ENCODE results near the gene ZKSCAN3. TPM values are rescaled to one million over a fixed set of nuclear protein-coding genes. Genes with fewer than 3 reads are reported as not detected.
"Not testable (repeated sequence)": the region's sequence is repeated elsewhere in the genome, so short reads cannot be mapped to it uniquely, and the experiment has no call there.

Gene ZKSCAN3
- total RNA-seq, 2 experiments from 2014 or later, result 1.8 TPM

DNA sequence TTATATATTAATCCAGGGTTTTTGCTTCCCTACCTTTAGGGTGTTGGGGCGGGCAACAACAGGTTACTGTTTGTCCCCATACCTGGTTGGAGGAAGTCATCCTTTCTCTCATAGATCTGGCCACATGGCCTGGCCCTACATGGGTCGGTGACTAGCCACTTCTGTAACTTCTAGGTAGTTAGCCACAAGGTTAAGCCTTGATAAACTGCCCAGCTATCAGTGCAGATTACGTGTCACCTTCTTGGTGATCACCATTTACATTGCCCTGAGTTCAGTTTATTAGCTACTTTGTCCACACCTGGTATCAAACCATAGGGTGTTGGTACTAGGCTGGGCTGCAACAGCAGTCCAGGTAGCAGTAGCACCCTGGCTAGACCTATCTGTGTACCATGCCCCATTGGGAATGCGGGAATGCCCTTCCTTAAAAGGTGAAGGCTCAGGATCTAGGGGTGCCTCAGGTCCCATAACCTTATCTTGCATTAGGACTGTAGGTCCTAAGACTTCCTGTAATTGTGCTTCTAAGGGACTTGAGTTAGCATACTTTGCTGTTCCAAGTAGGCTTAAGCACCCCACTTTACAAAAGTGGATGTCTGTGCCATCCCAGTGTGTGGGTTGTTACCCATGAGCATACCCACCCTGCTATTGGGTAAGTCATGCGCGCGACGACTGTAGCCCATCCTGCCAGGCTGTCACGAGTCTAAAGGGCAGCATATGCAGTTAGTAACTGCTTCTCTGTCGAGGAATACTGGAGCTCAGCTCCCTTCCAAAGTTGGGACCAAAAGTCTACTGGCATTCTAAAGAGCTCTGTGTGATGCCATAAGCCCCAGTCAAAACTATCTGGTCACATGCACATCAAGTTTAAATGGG is 5.2 kb downstream of the ZKSCAN3 start:
- no peak for DNase-seq
- no peaks in the 10 kb centered on the region for H3K9me3 Mint-ChIP-seq
- peaks cover 2% of the 10 kb centered on the region for H3K36me3 Mint-ChIP-seq
- peak overlapping the region; percentile 34 for H3K27ac Mint-ChIP-seq
- no peaks in the 10 kb centered on the region for H3K27me3 Mint-ChIP-seq
- peaks cover 29% of the 10 kb centered on the region for H3K4me1 Mint-ChIP-seq
- peak overlapping the region; percentile 85 for H3K4me3 Mint-ChIP-seq

DNA sequence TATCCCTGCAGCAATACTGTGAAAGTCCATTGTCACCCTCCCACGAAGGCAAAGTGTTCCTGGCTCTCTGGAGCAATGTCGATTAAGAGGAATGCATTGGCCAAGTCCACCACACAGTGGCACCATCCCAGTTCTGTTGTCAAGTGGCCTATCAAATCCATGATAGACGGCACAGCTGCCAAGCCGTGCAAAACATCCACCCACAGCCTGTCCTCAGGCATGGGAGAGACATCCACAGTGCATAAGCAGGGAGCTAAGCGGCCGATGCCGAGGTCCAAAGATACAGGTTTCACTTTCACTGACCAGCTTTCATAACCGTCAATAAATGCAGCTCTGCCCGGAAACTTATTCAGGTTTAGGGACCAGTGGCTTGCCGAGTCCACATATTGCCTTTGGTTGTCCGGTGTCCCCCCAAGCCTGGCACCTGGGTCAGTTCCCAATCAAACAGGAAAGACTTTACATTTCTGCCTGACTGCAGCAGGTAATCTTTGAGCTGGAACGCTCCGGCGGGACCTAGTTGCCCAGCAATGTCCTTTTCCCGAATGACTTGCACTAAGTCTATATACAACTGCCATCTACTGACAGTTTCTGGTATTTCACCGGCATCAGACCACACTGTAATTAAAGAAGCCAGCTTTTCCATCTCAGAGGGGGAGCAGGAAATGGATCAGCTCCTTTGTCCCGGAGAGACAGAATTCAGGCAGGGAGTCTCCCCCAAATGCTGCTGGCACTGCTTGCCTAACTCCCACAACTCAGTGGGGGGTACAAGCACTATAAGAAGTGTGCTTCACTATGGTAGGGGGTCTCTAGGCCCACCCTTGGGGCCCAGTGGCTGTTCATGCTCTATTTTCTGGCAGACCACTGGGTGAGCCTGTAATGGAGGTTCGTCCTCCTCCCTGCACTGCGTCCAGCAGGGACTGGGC is 6.3 kb downstream of the ZKSCAN3 start:
- peak; percentile 34 for DNase-seq
- peak overlapping the region; percentile 85 for H3K4me3 Mint-ChIP-seq
- H3K36me3 Mint-ChIP-seq, result peaks cover 2% of the 10 kb centered on the region
- H3K4me1 Mint-ChIP-seq, result peaks cover 21% of the 10 kb centered on the region
- no peaks in the 10 kb centered on the region for H3K9me3 Mint-ChIP-seq
- H3K27ac Mint-ChIP-seq, result peak overlapping the region; percentile 69
- H3K27me3 Mint-ChIP-seq, result no peaks in the 10 kb centered on the region

DNA sequence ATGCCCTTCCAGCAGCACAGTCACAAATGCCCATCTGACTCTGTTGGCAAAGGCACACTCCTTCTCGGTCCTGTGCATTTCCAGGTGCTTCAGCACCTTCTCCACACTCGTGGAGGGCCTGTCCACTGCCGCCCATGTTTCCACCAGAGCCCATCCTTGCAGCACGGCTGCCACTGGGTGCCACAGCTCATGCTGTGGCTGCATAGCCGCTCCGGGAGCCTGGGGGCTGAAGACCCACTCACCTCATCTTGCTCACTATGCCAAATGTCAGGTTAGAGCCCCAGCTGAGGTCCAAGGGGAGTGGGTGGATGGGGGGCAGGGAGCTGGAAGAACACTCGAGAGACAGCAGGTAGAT is 6.9 kb downstream of the ZKSCAN3 start:
- Mint-ChIP-seq H3K9me3 (no peaks in the 10 kb centered on the region), H3K4me1 (peaks cover 15% of the 10 kb centered on the region), H3K4me3 (no peak overlapping the region), H3K27me3 (no peaks in the 10 kb centered on the region), H3K27ac (no peak overlapping the region), H3K36me3 (peaks cover 2% of the 10 kb centered on the region)
- DNase-seq, result no peak

DNA sequence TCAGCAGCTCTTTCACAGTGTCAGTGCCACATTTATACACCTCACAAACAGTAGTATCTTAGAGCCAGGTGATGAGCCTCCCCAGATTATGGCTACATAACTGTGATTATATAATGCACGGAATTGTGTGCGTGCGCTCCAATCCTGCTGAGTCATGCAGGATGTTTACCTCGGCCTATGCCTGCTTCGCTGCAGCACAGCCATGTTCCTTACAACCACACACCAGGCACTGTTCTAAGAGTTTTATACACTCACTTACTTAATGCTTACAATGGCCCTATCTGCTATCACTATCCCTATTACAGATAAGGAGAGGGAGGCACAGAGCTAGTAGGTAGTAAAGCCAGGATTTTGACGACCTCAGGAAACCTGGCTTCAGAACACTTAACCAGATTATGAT is 7.3 kb downstream of the ZKSCAN3 start:
- no peaks in the 10 kb centered on the region for H3K27me3 Mint-ChIP-seq
- H3K36me3 Mint-ChIP-seq, result peaks cover 2% of the 10 kb centered on the region
- no peak for DNase-seq
- no peak overlapping the region for H3K4me3 Mint-ChIP-seq
- no peaks in the 10 kb centered on the region for H3K9me3 Mint-ChIP-seq
- H3K4me1 Mint-ChIP-seq, result peaks cover 14% of the 10 kb centered on the region
- H3K27ac Mint-ChIP-seq, result no peak overlapping the region

DNA sequence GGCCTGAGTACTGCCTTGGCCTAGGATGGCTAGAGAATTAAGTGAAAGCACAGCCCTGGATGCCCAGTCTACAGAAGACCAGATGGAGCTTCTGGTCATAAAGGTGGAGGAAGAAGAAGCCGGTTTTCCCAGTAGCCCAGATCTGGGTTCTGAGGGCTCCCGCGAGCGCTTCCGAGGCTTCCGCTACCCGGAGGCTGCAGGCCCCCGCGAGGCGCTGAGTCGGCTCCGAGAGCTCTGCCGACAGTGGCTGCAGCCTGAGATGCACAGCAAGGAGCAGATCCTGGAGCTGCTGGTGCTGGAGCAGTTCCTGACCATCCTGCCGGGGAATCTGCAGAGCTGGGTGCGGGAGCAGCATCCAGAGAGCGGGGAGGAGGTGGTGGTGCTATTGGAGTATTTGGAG is 9.8 kb downstream of the ZKSCAN3 start:
- H3K9me3 Mint-ChIP-seq, result not testable (repeated sequence)

DNA sequence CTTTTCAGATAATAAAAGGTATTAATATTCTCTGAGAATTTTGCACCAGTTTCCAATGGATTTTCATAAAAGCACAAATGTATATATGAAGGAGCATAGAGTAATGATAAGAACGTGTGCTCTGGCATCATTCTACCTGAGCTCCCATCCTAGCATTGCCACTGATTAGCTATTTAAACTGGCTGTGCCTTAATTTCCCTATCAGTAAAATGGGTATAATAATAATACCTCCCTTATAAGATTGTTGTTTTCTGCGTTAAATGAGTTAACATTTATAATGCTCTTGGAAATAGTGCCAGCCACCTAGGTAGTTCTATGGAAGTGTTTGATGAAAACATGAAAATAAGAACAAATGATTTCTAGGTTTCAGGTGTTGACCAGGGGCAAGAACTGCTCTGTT is 11.2 kb downstream of the ZKSCAN3 start:
- no peaks in the 10 kb centered on the region for H3K27me3 Mint-ChIP-seq
- H3K9me3 Mint-ChIP-seq, result no peaks in the 10 kb centered on the region
- H3K4me1 Mint-ChIP-seq, result peaks cover 5% of the 10 kb centered on the region
- peaks cover 7% of the 10 kb centered on the region for H3K36me3 Mint-ChIP-seq
- H3K27ac Mint-ChIP-seq, result no peak overlapping the region
- H3K4me3 Mint-ChIP-seq, result no peak overlapping the region
- DNase-seq, result no peak

More for the DNA sequence above, 9.8 kb downstream of the ZKSCAN3 start:
- not testable (repeated sequence) for H3K36me3 Mint-ChIP-seq, H3K4me3 Mint-ChIP-seq, H3K27ac Mint-ChIP-seq, H3K27me3 Mint-ChIP-seq, DNase-seq
- peaks cover 11% of the 10 kb centered on the region for H3K4me1 Mint-ChIP-seq

DNA sequence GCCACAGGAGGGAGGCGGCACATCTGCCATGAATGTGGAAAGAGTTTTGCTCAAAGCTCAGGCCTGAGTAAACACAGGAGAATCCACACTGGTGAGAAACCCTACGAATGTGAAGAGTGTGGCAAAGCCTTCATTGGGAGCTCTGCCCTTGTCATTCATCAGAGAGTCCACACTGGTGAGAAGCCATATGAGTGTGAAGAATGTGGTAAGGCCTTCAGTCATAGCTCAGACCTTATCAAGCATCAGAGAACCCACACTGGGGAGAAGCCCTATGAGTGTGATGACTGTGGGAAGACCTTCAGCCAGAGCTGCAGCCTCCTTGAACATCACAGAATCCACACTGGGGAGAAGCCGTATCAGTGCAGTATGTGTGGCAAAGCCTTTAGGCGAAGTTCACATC is 15.8 kb downstream of the ZKSCAN3 start:
- H3K27ac Mint-ChIP-seq, H3K36me3 Mint-ChIP-seq, DNase-seq, H3K4me1 Mint-ChIP-seq, H3K27me3 Mint-ChIP-seq, H3K4me3 Mint-ChIP-seq, H3K9me3 Mint-ChIP-seq: not testable (repeated sequence)

DNA sequence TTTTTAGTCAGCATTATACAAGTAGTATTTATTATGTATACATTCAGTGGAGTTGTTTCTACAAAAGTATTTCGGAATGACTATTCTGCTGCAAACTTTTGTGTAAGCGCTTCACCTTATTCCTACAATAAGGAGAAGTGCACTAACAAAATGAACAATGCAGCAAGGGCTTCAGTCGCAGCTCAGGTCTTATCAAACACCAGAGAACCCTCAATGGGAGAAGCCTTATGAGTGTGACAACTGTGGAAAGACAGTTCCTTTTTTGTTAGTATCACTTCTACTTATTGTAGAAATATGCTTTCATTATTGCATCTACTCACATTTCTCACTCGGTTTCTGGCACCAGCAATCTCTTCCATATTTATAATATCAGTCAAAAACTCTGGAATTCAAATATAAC is 18.8 kb downstream of the ZKSCAN3 start:
- H3K4me3 Mint-ChIP-seq, result no peak overlapping the region

DNA sequence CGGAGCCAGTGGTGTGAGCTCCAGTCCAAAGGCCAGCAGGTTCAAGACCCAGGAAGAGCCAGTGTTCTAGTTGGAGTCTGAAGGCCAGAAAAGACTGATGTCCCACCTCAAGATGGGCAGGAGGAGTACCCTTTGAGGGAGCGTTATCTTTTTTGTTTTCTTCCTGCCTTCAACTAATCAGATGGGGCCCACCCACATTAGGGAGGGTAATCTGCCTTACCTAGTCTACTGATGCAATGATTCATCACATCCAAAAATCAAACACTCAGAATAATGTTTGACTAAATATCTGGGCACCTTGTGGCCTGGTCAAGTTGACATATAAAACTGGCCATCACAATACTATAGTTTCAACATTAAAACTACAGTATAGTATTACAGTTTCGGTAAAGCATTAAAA is 19.7 kb downstream of the ZKSCAN3 start:
- Mint-ChIP-seq H3K4me3 (no peak overlapping the region), H3K4me1 (no peaks in the 10 kb centered on the region), H3K9me3 (no peaks in the 10 kb centered on the region), H3K27me3 (no peaks in the 10 kb centered on the region), H3K36me3 (peaks cover 9% of the 10 kb centered on the region), H3K27ac (no peak overlapping the region)
- DNase-seq, result no peak

More for the DNA sequence above, 18.8 kb downstream of the ZKSCAN3 start:
- no peaks in the 10 kb centered on the region for H3K27me3 Mint-ChIP-seq
- H3K9me3 Mint-ChIP-seq, result no peaks in the 10 kb centered on the region
- H3K4me1 Mint-ChIP-seq, result no peaks in the 10 kb centered on the region
- peaks cover 9% of the 10 kb centered on the region for H3K36me3 Mint-ChIP-seq
- no peak overlapping the region for H3K27ac Mint-ChIP-seq
- no peak for DNase-seq

DNA sequence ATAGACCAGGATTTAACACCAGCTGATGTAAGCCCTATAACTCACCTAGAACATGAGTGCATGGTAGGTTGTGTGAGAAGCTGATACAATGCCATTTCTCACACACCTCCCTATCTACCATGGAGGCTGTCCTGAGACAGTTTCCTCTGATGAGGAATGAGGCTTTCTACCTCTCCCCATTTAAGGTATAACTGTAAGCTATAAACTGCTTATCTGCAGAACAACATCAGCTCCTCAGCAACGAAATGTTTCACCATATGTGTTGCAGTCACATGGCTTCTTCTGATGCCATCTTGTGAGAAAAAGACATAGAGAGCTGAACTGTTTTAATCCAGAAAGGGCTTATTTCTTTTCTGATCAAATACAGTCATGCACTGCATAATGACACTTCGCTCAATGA is 20.7 kb downstream of the ZKSCAN3 start:
- no peak for DNase-seq
- peaks cover 9% of the 10 kb centered on the region for H3K36me3 Mint-ChIP-seq
- no peaks in the 10 kb centered on the region for H3K9me3 Mint-ChIP-seq
- no peaks in the 10 kb centered on the region for H3K4me1 Mint-ChIP-seq
- H3K27me3 Mint-ChIP-seq, result no peaks in the 10 kb centered on the region
- no peak overlapping the region for H3K4me3 Mint-ChIP-seq
- H3K27ac Mint-ChIP-seq, result no peak overlapping the region

DNA sequence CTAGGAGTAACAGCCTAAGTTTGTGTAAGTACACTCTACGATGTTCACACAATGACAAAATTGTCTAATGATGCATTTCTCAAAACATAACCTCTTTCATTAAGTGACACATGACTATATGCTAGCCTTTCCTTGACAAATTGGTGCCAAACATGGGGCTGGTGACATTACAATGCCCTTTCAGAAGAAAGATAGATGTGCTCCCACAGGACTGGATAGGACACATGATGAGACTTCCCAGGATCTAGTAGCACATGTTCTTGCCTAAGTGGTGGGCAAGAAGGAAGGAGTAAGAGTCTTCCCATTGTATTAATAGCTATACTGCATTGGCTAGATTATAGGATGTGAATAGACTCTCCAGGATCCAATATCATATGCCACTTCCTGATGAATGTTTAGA is 21.5 kb downstream of the ZKSCAN3 start:
- no peak overlapping the region for H3K27ac Mint-ChIP-seq
- H3K27me3 Mint-ChIP-seq, result no peaks in the 10 kb centered on the region
- no peaks in the 10 kb centered on the region for H3K4me1 Mint-ChIP-seq
- H3K36me3 Mint-ChIP-seq, result peaks cover 6% of the 10 kb centered on the region
- DNase-seq, result no peak
- H3K9me3 Mint-ChIP-seq, result no peaks in the 10 kb centered on the region
- no peak overlapping the region for H3K4me3 Mint-ChIP-seq

DNA sequence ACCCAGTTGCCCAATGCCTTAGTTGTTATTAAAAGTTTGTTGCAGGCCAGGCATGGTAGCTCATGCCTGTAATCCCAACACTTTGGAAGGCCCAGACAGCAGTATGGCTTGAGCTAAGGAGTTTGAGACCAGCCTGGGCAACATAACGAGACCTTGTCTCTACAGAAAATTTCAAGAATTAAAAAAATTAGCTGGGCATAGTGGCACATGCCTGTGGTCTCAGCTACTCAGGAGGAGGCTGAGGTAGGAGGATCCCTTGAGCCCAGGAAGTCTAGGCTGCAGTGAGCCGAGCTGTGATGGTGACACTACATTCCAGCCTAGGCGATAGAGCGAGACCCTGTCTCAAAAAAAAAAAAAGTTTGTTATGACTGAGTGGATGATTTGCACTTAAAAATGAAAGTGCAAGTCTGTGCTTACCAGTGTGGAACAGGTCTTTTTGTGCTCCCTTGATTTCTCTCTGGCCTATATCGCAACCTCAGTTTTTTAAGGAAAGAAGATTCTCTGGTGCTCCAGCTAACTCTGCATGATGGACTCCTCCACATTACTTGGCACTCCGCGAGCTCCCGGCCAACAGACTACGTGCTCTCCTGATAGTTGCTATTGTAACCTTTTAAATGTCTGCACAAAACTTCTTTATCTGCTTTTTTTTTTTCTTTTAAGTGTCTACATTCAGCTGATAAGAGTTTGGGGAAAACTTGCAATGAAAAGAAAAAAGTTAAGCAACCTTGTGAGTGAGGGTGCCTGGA is 22.1 kb downstream of the ZKSCAN3 start:
- DNase-seq, result no peak
- Mint-ChIP-seq H3K9me3 (no peaks in the 10 kb centered on the region), H3K4me3 (no peak overlapping the region), H3K4me1 (no peaks in the 10 kb centered on the region), H3K36me3 (peaks cover 6% of the 10 kb centered on the region), H3K27ac (no peak overlapping the region), H3K27me3 (no peaks in the 10 kb centered on the region)

DNA sequence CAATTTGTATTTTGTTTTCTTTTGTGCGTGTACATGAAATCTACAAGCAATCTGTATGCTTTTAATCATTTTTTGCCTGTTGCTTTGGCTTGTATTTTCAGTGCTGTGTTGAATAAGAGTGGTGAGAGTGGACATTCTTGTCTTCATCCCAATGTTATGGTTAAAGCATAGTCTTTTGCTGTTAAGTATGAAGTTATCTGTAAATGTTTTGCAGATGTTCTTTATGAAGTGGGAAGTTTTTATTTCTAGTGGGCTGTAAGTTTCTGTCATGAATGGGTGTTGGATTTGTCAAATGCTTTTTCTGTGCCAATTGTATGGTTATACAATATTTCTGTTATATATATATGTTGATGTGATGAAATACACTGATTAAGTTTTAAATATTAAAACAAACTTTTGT is 24.2 kb downstream of the ZKSCAN3 start:
- H3K4me3 Mint-ChIP-seq, result no peak overlapping the region
- H3K27me3 Mint-ChIP-seq, result no peaks in the 10 kb centered on the region
- H3K4me1 Mint-ChIP-seq, result no peaks in the 10 kb centered on the region
- H3K36me3 Mint-ChIP-seq, result peaks cover 17% of the 10 kb centered on the region
- H3K9me3 Mint-ChIP-seq, result peaks cover 4% of the 10 kb centered on the region
- DNase-seq, result no peak
- H3K27ac Mint-ChIP-seq, result no peak overlapping the region

DNA sequence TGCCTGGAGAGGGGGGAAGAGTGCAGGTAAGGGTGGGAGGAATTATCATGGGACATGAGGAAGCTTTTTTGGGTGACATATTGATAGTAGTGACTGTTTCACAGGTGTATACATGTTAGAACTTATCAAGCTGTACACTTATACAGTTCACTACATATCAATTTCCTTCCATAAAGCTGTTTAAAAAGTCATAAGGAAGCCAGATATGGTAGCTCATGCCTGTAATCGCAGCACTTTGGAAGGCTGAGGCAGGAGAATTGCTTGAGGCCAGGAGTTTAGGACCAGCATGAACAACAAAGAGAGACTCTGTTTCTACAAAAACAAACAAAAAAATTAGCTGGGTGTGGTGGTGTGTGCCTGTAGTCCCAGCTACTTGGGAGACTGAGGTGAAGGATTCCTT is 28.1 kb downstream of the ZKSCAN3 start:
- DNase-seq, result no peak
- Mint-ChIP-seq H3K4me3 (no peak overlapping the region), H3K4me1 (peaks cover 7% of the 10 kb centered on the region), H3K9me3 (peaks cover 8% of the 10 kb centered on the region), H3K36me3 (peaks cover 53% of the 10 kb centered on the region), H3K27ac (no peak overlapping the region), H3K27me3 (no peaks in the 10 kb centered on the region)

DNA sequence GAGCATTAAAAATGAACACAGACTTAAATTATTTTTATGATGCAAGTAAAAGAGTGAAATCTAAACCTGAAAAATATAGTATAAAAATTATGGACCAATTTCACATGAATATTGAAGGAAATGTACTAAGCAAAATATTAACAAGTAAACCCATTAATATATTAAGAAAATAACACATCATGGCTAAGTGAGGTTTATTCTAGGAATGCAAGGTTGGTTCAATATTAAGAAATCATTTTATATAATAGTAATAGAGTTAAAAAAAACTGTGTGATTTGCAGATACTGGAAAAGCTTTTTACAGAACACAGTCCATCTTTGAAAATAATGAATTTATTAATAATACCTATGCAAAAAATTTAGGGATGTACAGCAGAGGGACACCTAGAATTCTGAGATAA is 28.9 kb downstream of the ZKSCAN3 start:
- H3K4me3 Mint-ChIP-seq, result no peak overlapping the region
- H3K4me1 Mint-ChIP-seq, result peaks cover 14% of the 10 kb centered on the region
- no peaks in the 10 kb centered on the region for H3K27me3 Mint-ChIP-seq
- H3K27ac Mint-ChIP-seq, result no peak overlapping the region
- peaks cover 59% of the 10 kb centered on the region for H3K36me3 Mint-ChIP-seq
- H3K9me3 Mint-ChIP-seq, result peaks cover 8% of the 10 kb centered on the region
- DNase-seq, result no peak

All from activated naive CD8-positive, alpha-beta T cell treated with anti-CD3 and anti-CD28 coated beads for 36 hours (primary cell).